ENCODE data around the gene SSH3.

Gene SSH3

DNA sequence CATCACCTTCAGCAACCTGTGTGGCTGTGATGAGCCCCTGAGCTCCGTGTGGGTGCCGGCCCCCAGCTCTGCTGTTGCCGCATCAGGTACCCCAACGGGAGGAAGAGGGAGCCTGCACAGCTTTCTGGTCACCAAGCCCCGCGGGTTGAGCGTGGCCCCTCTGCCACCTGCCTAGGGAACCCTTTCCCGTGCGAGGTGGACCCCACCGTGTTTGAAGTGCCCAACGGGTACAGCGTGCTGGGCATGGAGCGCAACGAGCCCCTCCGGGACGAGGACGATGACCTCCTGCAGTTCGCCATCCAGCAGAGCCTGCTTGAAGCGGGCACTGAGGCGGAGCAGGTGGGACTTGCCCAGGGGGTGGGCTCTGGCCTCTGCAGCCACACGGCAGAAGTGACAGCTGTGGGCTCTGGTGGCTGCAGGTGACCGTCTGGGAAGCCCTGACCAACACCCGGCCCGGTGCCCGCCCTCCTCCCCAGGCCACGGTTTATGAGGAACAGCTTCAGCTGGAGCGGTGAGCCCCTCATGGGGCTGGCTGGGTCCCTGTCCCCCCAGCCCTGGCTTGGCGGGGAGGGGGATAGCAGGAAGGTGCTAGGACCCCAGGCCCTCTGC is 1.9 kb upstream of the SSH3 start:
- no peaks in the 10 kb centered on the region for H3K27me3 ChIP-seq (ENCODE audit: low read depth)
- in situ Hi-C loops (cut with MboI; ENCODE audit: low sequenced_read_pairs), result no loop called here
- peaks cover 9% of the 10 kb centered on the region for H3K36me3 ChIP-seq (replicated peaks)
- no peak overlapping the region for H3K4me3 ChIP-seq
- DNase-seq (ENCODE audit: low spot score in 2 of 2), result no peak
- peaks cover 18% of the 10 kb centered on the region for H3K4me1 ChIP-seq
- H3K9me3 ChIP-seq, result no peaks in the 10 kb centered on the region

DNA sequence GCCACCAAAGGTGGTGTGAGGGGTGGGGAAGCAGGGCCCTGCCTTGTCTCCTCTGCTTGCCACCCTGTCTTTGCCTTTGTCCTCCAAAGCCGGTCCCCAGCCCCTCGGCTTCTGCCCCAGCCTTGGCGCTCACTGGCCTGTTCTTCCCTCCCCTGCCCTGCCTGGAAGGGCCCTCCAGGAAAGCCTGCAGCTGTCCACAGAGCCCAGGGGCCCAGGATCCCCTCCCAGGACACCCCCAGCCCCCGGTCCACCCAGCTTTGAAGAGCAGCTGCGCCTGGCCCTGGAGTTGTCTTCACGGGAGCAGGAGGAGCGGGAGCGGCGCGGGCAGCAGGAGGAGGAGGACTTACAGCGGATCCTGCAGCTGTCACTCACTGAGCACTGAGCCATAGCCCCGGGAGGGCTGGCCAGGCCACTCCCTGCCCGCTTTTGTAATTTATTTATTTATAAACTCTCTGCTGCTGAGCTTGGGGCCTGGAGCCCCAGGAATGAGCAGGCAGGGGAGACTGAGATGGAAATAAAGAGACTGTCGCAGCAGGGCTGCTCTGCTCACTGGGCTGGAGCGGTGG is 1.3 kb upstream of the SSH3 start:
- Histone ChIP-seq H3K36me3 (replicated peaks) (peaks cover 9% of the 10 kb centered on the region), H3K27me3 (ENCODE audit: low read depth) (no peaks in the 10 kb centered on the region)
- in situ Hi-C loops (cut with MboI; ENCODE audit: low sequenced_read_pairs), result no loop called here

DNA sequence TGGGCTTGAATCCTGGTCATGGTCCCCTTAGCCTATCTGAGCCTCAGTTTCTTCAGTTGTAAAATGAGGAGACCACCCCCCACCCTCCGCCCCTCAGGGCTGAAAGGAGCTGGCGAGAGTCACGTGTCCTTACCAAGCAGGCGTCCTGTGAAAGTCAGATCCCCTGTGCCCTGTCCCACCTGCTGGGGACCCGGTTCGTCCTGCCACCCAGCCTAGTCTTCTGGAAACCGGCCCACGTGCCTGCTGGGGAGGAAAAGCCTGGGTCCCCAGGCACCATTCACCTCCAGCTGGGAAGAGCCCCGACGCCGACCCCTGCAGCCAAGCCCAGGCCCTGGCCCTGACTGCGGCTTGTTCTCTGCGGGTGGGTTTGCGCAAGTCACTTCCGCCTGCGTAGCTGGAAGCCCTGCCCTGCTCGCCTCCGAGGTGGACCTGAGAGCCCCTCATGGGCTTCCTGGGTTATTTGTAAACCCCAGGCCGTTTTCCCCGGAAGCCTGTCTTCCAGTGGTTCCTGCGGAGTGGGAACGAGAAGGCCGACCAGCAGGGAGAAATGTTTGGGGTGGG is 679 bp upstream of the SSH3 start:
- DNase-seq (ENCODE audit: low spot score in 2 of 2), result peak in 1 of 2 experiments; percentile 59

More for the DNA sequence above, 1.3 kb upstream of the SSH3 start:
- H3K9me3 ChIP-seq, result no peaks in the 10 kb centered on the region
- H3K4me3 ChIP-seq, result peak overlapping the region; percentile 72; the same call in 1 of the 2 replicates
- peaks cover 18% of the 10 kb centered on the region for H3K4me1 ChIP-seq
- DNase-seq (ENCODE audit: low spot score in 2 of 2), result peak; percentile 25 to 62

DNA sequence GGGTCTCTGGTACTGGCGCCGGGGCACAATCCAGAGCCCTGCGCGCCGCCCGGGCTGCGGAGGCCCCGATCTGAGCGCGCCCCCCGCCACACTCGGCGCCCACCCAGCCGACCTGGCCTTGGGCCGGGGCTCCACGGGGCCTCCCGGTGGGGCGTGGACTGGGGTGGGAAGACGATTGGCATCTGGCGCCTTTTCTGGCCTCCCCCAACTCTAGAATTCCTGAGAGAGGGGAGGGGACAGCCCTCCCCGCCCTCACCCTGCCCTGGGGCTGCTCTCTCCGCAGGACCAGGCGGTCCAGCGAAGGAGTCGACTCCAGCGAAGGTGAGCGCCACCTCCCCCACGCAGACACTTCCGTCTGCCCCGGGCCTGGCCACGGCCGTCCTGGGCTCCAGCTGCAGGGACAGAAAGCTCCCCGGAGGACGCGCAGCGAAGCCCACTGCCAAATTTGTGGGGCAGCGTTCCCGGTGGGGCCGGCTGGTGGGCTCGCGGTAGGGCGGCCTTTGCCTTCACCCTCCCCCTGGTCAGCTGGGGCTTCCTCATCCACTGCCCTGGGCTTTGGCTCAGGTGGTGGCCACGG is 593 bp downstream of the SSH3 start:
- H3K4me3 ChIP-seq, result peak overlapping the region; percentile 72
- peaks cover 18% of the 10 kb centered on the region for H3K4me1 ChIP-seq
- H3K36me3 ChIP-seq (replicated peaks), result peaks cover 16% of the 10 kb centered on the region
- in situ Hi-C loops (cut with MboI; ENCODE audit: low sequenced_read_pairs), result no loop called here
- no peaks in the 10 kb centered on the region for H3K9me3 ChIP-seq
- DNase-seq (ENCODE audit: low spot score in 2 of 2), result peak in 1 of 2 experiments; percentile 73
- no peaks in the 10 kb centered on the region for H3K27me3 ChIP-seq (ENCODE audit: low read depth)

More for the DNA sequence above, 679 bp upstream of the SSH3 start:
- peaks cover 12% of the 10 kb centered on the region for H3K36me3 ChIP-seq (replicated peaks)
- in situ Hi-C loops (cut with MboI; ENCODE audit: low sequenced_read_pairs), result no loop called here
- H3K9me3 ChIP-seq, result no peaks in the 10 kb centered on the region
- H3K4me3 ChIP-seq, result peak overlapping the region; percentile 72
- H3K4me1 ChIP-seq, result peaks cover 18% of the 10 kb centered on the region
- no peaks in the 10 kb centered on the region for H3K27me3 ChIP-seq (ENCODE audit: low read depth)

DNA sequence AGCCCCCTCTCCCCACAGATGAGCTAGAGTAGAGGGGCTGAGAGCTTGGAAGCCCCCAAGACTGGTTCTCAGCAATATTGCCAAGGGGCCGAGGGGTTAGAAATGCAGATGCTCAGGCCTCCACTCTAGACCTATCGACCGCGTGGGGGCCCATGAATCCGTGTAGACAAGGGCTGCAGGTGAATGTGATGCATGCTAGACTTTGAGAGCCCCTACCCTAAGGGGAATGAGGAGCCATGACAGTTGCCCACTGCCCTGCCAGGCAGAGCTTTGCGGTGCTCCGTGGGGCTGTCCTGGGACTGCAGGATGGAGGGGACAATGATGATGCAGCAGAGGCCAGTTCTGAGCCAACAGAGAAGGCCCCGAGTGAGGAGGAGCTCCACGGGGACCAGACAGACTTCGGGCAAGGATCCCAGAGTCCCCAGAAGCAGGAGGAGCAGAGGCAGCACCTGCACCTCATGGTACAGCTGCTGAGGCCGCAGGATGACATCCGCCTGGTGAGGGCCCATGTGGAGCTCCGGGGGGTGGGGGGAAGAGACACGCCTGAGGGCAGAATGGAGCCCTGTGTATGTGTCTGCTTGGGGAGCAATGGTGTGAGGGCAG is 1.3 kb downstream of the SSH3 start:
- H3K27me3 ChIP-seq (ENCODE audit: low read depth), result no peaks in the 10 kb centered on the region
- in situ Hi-C loops (cut with MboI; ENCODE audit: low sequenced_read_pairs), result no loop called here
- H3K9me3 ChIP-seq, result no peaks in the 10 kb centered on the region
- peak overlapping the region; percentile 72 for H3K4me3 ChIP-seq
- H3K4me1 ChIP-seq, result peaks cover 18% of the 10 kb centered on the region
- no peak for DNase-seq (ENCODE audit: low spot score in 2 of 2)
- H3K36me3 ChIP-seq (replicated peaks), result peaks cover 17% of the 10 kb centered on the region

DNA sequence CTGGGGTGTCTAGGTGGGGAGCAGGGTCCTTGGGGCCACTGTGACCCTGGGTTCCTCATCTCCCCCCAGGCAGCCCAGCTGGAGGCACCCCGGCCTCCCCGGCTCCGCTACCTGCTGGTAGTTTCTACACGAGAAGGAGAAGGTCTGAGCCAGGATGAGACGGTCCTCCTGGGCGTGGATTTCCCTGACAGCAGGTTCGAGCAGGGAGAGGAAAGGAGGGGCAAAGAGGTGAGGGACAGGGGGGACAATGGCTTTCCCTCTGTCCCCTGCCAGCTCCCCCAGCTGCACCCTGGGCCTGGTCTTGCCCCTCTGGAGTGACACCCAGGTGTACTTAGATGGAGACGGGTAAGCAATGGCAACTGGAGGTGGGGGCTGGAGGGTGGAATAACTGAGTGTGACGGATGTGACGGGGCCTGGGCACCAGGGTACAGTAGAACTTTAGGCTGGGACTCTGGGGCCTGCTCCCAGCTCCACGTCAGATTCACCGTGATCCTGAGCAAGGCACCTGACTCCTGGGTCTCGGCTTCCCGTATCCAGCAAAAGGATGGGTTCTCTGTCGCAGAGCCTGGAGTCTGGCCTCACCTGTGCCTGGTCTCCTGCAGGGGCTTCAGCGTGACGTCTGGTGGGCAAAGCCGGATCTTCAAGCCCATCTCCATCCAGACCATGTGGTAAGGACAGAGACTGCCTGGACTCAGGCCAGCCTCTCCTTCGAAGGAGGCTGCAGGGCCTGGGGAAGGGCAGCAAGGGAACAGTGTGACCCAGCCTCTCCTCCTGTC is 3.6 kb downstream of the SSH3 start:
- no peak overlapping the region for H3K4me3 ChIP-seq
- H3K9me3 ChIP-seq, result no peaks in the 10 kb centered on the region
- DNase-seq (ENCODE audit: low spot score in 2 of 2), result peak in 1 of 2 experiments; percentile 7
- peaks cover 18% of the 10 kb centered on the region for H3K4me1 ChIP-seq
- H3K36me3 ChIP-seq (replicated peaks), result peaks cover 14% of the 10 kb centered on the region
- in situ Hi-C loops (cut with MboI; ENCODE audit: low sequenced_read_pairs), result no loop called here
- H3K27me3 ChIP-seq (ENCODE audit: low read depth), result no peaks in the 10 kb centered on the region

DNA sequence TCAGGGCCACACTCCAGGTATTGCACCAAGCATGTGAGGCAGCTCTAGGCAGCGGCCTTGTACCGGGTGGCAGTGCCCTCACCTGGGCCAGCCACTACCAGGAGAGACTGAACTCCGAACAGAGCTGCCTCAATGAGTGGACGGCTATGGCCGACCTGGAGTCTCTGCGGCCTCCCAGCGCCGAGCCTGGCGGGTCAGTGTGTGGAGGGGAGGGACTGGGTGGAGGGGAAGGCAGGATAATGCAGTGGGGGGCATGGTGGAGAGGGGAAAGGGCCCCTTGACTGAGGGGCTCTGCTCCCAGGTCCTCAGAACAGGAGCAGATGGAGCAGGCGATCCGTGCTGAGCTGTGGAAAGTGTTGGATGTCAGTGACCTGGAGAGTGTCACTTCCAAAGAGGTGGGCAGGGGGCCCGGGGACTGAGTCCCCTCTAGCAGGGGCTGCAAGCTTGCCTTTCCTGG is 4.2 kb downstream of the SSH3 start:
- peak in 1 of 2 experiments; percentile 7 for DNase-seq (ENCODE audit: low spot score in 2 of 2)
- in situ Hi-C loops (cut with MboI; ENCODE audit: low sequenced_read_pairs), result no loop called here
- Histone ChIP-seq H3K27me3 (ENCODE audit: low read depth) (no peaks in the 10 kb centered on the region), H3K4me3 (no peak overlapping the region), H3K9me3 (no peaks in the 10 kb centered on the region), H3K36me3 (replicated peaks) (peaks cover 14% of the 10 kb centered on the region), H3K4me1 (peaks cover 13% of the 10 kb centered on the region)

DNA sequence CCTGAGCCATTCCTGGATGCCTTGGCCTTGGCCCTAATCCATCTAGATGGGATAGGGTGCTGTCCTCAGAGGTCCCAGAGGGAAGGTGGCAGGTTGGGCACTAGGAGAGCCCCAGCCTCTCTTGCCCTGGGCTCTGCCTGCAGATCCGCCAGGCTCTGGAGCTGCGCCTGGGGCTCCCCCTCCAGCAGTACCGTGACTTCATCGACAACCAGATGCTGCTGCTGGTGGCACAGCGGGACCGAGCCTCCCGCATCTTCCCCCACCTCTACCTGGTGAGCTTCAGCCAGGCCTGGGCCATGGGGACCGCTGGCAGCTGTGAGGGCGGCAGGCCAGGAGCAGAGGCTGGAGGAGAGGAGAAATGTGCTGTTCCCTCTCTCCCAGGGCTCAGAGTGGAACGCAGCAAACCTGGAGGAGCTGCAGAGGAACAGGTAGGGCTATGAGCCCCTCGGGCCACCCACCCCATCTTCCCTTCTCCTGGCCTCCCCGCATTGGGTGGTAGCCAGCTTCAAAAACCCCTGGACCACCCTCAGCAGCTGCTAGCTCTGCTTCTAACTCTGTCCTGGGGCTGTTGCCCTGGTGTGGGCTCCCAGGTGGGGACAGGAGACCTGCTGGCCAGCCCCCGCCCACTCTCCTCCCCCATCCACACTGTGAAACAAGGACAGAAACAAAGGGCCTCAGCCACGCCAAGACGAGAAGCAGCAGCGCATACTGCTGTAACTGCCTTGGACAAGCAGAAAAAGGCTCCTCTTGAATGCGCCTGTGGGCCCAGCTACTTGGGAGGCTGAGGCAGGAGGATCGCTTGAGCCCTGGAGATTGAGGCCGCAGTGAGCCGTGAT is 4.9 kb downstream of the SSH3 start:
- no peak for DNase-seq (ENCODE audit: low spot score in 2 of 2)
- no peaks in the 10 kb centered on the region for H3K27me3 ChIP-seq (ENCODE audit: low read depth)
- peaks cover 14% of the 10 kb centered on the region for H3K36me3 ChIP-seq (replicated peaks)
- H3K4me1 ChIP-seq, result peaks cover 9% of the 10 kb centered on the region
- in situ Hi-C loops (cut with MboI; ENCODE audit: low sequenced_read_pairs), result no loop called here
- H3K9me3 ChIP-seq, result no peaks in the 10 kb centered on the region
- H3K4me3 ChIP-seq, result no peak overlapping the region

DNA sequence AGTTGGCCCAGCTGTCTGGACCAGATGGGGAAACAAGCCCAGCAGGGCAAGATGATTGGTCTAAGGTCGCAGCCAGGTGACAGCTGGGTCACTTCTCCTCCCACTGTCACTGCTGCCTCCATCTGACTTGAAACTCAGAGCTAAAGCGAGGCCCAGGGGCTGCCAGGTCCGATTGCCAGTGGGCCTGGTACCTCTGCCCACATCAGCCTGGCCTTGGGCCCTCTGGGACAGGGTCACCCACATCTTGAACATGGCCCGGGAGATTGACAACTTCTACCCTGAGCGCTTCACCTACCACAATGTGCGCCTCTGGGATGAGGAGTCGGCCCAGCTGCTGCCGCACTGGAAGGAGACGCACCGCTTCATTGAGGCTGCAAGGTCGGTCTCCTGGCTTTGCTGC is 5.8 kb downstream of the SSH3 start:
- Histone ChIP-seq H3K4me1 (peaks cover 7% of the 10 kb centered on the region), H3K9me3 (no peaks in the 10 kb centered on the region), H3K4me3 (no peak overlapping the region), H3K27me3 (ENCODE audit: low read depth) (no peaks in the 10 kb centered on the region), H3K36me3 (replicated peaks) (peaks cover 14% of the 10 kb centered on the region)
- in situ Hi-C loops (cut with MboI; ENCODE audit: low sequenced_read_pairs), result no loop called here
- DNase-seq (ENCODE audit: low spot score in 2 of 2), result no peak

DNA sequence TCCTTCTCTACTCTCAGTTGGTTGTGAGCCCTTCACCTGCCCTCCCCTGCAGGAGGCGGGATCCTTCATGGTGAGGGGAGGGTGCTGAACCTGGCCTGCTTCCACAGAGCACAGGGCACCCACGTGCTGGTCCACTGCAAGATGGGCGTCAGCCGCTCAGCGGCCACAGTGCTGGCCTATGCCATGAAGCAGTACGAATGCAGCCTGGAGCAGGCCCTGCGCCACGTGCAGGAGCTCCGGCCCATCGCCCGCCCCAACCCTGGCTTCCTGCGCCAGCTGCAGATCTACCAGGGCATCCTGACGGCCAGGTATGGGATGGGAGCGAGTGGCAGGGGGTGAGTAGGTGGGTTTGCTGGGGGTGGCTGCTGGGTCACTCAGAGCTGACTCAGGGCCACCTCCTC is 6.3 kb downstream of the SSH3 start:
- H3K4me1 ChIP-seq, result peaks cover 2% of the 10 kb centered on the region
- H3K36me3 ChIP-seq (replicated peaks), result peaks cover 14% of the 10 kb centered on the region
- DNase-seq (ENCODE audit: low spot score in 2 of 2), result no peak
- no peaks in the 10 kb centered on the region for H3K9me3 ChIP-seq
- H3K27me3 ChIP-seq (ENCODE audit: low read depth), result no peaks in the 10 kb centered on the region
- in situ Hi-C loops (cut with MboI; ENCODE audit: low sequenced_read_pairs), result loop anchor here (10.0 kb wide), 1 partner anchor 225 kb away; no protein-coding TSS in a partner anchor
- H3K4me3 ChIP-seq, result no peak overlapping the region

DNA sequence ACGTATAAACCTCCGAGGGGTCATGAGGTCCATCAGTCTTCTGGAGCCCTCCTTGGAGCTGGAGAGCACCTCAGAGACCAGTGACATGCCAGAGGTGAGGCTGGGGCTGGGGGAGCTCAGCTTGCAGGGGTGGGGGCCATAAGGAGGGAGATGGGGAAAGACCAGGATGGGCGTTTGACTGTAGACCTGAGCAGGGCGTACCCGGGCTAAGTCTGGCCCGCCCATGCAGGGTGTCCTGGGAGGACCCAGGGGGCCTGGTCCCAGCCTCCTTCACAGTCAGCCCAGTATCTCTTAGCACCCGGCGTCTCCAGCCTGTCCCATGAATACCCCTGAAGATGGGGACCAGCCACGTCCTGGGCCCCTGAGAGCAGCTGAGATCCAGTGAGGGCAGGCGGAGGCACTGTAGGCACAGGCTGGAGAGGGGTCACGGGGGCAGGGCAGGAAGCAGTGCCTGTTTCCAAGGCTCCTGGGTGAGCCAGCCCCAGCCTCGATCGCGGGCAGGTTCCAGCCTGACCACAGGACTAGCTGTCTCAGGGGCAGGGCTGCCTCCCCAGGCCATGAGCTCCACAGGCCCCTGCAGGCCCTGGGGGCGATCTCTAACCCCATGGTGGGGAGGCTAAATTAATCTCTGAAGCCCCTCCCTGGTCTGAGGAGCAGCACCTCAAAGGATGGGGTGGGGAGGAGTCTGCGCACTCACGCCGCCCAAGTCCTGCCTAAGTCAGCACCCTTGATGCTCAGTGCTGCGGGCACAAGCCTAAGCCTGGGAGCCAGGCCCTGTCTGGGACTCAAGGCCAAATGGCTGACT is 7.1 kb downstream of the SSH3 start:
- Histone ChIP-seq H3K4me1 (no peaks in the 10 kb centered on the region), H3K36me3 (replicated peaks) (peaks cover 14% of the 10 kb centered on the region), H3K4me3 (no peak overlapping the region), H3K9me3 (no peaks in the 10 kb centered on the region), H3K27me3 (ENCODE audit: low read depth) (no peaks in the 10 kb centered on the region)
- DNase-seq (ENCODE audit: low spot score in 2 of 2), result no peak
- in situ Hi-C loops (cut with MboI; ENCODE audit: low sequenced_read_pairs), result loop anchor here (10.0 kb wide), 1 partner anchor 226 kb away; no protein-coding TSS in a partner anchor

DNA sequence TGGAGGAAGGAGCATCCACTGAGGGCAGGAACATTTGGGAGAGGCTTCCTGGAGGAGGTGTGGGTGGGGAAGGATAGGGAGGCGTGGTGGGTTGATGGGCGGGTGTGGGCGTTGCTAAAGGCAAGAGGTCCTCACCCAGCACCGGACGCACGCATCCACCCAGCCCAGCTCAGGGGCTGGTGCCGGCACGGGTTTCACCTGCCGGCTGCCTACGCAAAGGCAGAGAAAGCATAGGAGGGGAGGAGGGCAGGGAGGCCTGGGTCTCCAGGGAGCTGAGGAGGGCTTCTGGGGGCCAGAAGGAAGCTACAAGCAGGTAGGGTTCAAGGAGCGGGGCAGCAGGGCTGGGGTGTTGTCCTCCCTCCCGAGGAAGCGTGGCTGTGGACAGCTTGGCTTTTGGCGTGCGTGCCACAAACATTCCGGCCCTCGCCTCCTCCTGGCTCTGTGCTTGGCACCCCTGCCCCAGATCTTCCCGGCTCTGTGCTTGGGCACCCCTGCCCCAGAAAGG is 7.8 kb downstream of the SSH3 start:
- Histone ChIP-seq H3K4me1 (no peaks in the 10 kb centered on the region), H3K4me3 (no peak overlapping the region), H3K27me3 (ENCODE audit: low read depth) (no peaks in the 10 kb centered on the region), H3K36me3 (replicated peaks) (peaks cover 14% of the 10 kb centered on the region), H3K9me3 (no peaks in the 10 kb centered on the region)
- in situ Hi-C loops (cut with MboI; ENCODE audit: low sequenced_read_pairs), result loop anchor here (10.0 kb wide), 1 partner anchor 226 kb away; no protein-coding TSS in a partner anchor
- no peak for DNase-seq (ENCODE audit: low spot score in 2 of 2)
